Heart left ventricle (tissue), 13 donors: ENCODE measurements around the gene GREB1.

Experiments used
- POLR2A ChIP-seq, 2 donors: fragments of 450-650 bp; IDR thresholded peaks; one replicate each; pipeline ENCODE4 v1.6.1; 2017; ENCODE audit warnings: antibody characterized with exemption in 2 of 2, mild to moderate bottlenecking in 2 of 2, moderate library complexity in 2 of 2
- TF ChIP-seq, protein P1 (sequence below), 12 donors: fragments of 200-600 bp; sonication (generic) in 4 of 12; IDR thresholded peaks; one replicate each; pipeline versions ENCODE4 v1.5.0 to v1.8.0; 2018 to 2022; ENCODE audit warnings: antibody characterized with exemption in 12 of 12, mild to moderate bottlenecking in 5 of 12
- donor health status: ischemic (EF 13 %, LVEDD 7.1; RV severe dilation, severe dysfunction).
- donor health status: DM: no; HTN: yes; CAD: no.
- donor health status: DM: no; HTN: no; CAD: no.
- donor health status: ischemic (EF 25% LVEDD 6.9; RV normal size, moderate dysfunction).
- donor health status: ischemic (EF 25% LVEDD 5.7; RV mildly dilated, moderate dysfunction).
- donor health status: ischemic (EF 35%, LVEDD 5.7; RV mildly dilated, moderate dysfunction).
- donor health status: nonischemic (EF 11% LVEDD 7.7; RV severe dilation, severe dysfunction).
- donor health status: DM: yes; HTN: yes; CAD: no.
- donor health status: PGD.
- donor health status: ischemic (EF 29% LVEDD 5.4; RV normal size, mild dysfunction).
- donor health status: nonischemic (EF 23%, LVEDD 6.1; RV moderate dilation, normal function).

GRCh38 chr2:11610624-11611242 is 76.9 kb downstream of the GREB1 start:
- TF ChIP-seq, protein P1, sequence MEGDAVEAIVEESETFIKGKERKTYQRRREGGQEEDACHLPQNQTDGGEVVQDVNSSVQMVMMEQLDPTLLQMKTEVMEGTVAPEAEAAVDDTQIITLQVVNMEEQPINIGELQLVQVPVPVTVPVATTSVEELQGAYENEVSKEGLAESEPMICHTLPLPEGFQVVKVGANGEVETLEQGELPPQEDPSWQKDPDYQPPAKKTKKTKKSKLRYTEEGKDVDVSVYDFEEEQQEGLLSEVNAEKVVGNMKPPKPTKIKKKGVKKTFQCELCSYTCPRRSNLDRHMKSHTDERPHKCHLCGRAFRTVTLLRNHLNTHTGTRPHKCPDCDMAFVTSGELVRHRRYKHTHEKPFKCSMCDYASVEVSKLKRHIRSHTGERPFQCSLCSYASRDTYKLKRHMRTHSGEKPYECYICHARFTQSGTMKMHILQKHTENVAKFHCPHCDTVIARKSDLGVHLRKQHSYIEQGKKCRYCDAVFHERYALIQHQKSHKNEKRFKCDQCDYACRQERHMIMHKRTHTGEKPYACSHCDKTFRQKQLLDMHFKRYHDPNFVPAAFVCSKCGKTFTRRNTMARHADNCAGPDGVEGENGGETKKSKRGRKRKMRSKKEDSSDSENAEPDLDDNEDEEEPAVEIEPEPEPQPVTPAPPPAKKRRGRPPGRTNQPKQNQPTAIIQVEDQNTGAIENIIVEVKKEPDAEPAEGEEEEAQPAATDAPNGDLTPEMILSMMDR (IDR thresholded peaks at IDR 0.05) = no peak
- TF ChIP-seq POLR2A (IDR thresholded peaks at IDR 0.05) = no peak
